OCI-LY3 (cell line): ENCODE data around the gene DARS2.

Experiments used
- CTCF ChIP-seq: fragments of 200-600, 300-600 bp; sonication (generic); IDR thresholded peaks from 2 replicates; pipeline ENCODE4 v1.5.1; 2014; ENCODE audit warnings: antibody characterized with exemption, low read length, low read depth
- EZH2phosphoT487 ChIP-seq: fragments of 200-600 bp; shearing (Covaris generic); IDR thresholded peaks from 2 replicates; pipeline ENCODE4 v1.6.1; 2018; ENCODE audit warnings: antibody characterized with exemption, mixed run types, low read depth

- TF ChIP-seq CTCF (no peak), EZH2phosphoT487 (no peak)
Observed at GRCh38 chr1:173784997-173785396, 39.5 kb upstream of the DARS2 start.
